Measurements from ENCODE around the gene EIF4E2. TPM values are rescaled to one million over a fixed set of nuclear protein-coding genes. Genes with fewer than 3 reads are reported as not detected.

EIF4E2 gene
- total RNA-seq, 1 experiment from 2014 or later, result 97.8 TPM

DNA sequence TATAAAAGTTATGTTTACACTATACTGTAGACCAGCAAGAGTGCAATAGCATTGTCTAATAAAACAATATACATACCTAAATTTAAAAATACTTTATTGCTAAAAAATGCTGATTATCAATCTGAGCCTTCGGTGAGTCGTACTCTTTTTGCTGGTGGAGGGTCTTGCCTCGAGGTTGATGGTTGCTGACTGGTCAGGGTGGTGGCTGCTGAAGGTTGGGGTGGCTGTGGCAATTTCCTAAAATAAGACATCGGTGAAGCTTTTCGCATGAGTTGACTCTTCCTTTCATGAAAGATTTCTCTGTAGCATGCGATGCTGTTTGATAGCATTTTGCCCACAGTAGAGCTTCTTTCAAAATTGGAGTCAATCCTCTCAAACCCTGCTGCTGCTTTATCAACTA is 2.5 kb upstream of the EIF4E2 start (continued):
- TF ChIP-seq ZBTB43 (CRISPR knock-in tag; IDR thresholded peaks at IDR 0.05), result no peak
- no peak for TF ChIP-seq ZSCAN18 (CRISPR knock-in tag; IDR thresholded peaks at IDR 0.05)
- no peak for TF ChIP-seq JUN (CRISPR knock-in tag; IDR thresholded peaks at IDR 0.05)

GRCh38 chr2:232549655-232550353 is 685 bp upstream of the EIF4E2 start:
- ATAC-seq, result no peak
- ChIA-PET CTCF (interaction anchor here (0.8 to 1.5 kb wide), 3 partner anchors 12 to 26 kb away, joined by 3 to 10 read pairs (median 4); no protein-coding TSS in a partner anchor), POLR2A (interaction anchor here (1.2 to 1.4 kb wide), 3 partner anchors 10 to 27 kb away, joined by 3 to 6 read pairs (median 3); partner anchors contain the start of gene CHRNG)

DNA sequence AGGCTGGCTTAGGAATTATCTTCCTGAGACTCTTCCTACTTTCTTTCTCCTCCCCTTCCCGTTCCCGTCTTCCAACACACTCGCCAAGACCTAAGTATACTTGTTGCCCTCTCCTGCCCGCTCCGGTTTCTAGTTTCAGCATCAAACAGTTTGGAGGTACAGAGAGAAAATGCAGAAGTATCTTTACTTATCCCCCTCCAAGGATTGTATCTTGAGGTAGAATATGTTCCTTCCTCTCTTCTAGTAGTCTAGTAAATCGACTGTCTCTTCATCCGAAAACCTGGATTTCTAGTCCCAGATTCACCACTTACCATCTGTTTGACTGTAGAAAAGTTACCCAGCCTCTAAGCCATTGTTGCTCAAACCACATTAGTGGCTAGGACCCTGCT is 755 bp downstream of the EIF4E2 start:
- H3K36me3 Mint-ChIP-seq, result peaks cover 38% of the 10 kb centered on the region
- no peak for DNase-seq (ENCODE audit: low spot score)
- ChIA-PET POLR2A (interaction anchor here (1.2 to 1.4 kb wide), 3 partner anchors 11 to 29 kb away, joined by 3 to 6 read pairs (median 3); partner anchors contain the start of gene CHRNG), CTCF (interaction anchor here (0.6 to 1.5 kb wide), 4 partner anchors 13 to 688 kb away, joined by 3 to 10 read pairs (median 4); no protein-coding TSS in a partner anchor)
- no peak for ATAC-seq
- H3K27me3 Mint-ChIP-seq (ENCODE audit: low read depth), result peaks cover 3% of the 10 kb centered on the region
- H3K9me3 Mint-ChIP-seq, result peaks cover 10% of the 10 kb centered on the region
- peaks cover 13% of the 10 kb centered on the region for H3K4me1 Mint-ChIP-seq
- H3K27ac Mint-ChIP-seq, result peak overlapping the region; percentile 95
- H3K4me3 Mint-ChIP-seq, result peak overlapping the region; percentile 95
- TF ChIP-seq ELF4 (CRISPR knock-in tag; IDR thresholded peaks at IDR 0.05; ENCODE audit: low read depth) (no peak), SMAD4 (CRISPR knock-in tag; IDR thresholded peaks at IDR 0.05) (no peak), ZBTB21 (CRISPR knock-in tag; IDR thresholded peaks at IDR 0.05; ENCODE audit: borderline replicate concordance) (no peak), NFATC4 (CRISPR knock-in tag; IDR thresholded peaks at IDR 0.05) (no peak), ERG (CRISPR knock-in tag; IDR thresholded peaks at IDR 0.05) (no peak), AFF4 (CRISPR knock-in tag; IDR thresholded peaks at IDR 0.05; ENCODE audit: borderline replicate concordance) (no peak), PREB (CRISPR knock-in tag; IDR thresholded peaks at IDR 0.05; ENCODE audit: borderline replicate concordance) (no peak), ATF1 (CRISPR knock-in tag; IDR thresholded peaks at IDR 0.05) (no peak), IRF1 (CRISPR knock-in tag; IDR thresholded peaks at IDR 0.05) (no peak), ZBTB43 (CRISPR knock-in tag; IDR thresholded peaks at IDR 0.05) (no peak), ZNF121 (CRISPR knock-in tag; IDR thresholded peaks at IDR 0.05) (no peak), ZNF512 (CRISPR knock-in tag; IDR thresholded peaks at IDR 0.05; ENCODE audit: borderline replicate concordance) (no peak)

More at GRCh38 chr2:232549655-232550353, 685 bp upstream of the EIF4E2 start:
- TF ChIP-seq, protein P1, sequence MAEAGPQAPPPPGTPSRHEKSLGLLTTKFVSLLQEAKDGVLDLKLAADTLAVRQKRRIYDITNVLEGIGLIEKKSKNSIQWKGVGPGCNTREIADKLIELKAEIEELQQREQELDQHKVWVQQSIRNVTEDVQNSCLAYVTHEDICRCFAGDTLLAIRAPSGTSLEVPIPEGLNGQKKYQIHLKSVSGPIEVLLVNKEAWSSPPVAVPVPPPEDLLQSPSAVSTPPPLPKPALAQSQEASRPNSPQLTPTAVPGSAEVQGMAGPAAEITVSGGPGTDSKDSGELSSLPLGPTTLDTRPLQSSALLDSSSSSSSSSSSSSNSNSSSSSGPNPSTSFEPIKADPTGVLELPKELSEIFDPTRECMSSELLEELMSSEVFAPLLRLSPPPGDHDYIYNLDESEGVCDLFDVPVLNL (CRISPR knock-in tag; IDR thresholded peaks at IDR 0.05; ENCODE audit: borderline replicate concordance, low read depth), result 0 out of 2 replicates have a peak, but pooled peaks have one; percentile 1
- no peak for TF ChIP-seq RELA (CRISPR knock-in tag; IDR thresholded peaks at IDR 0.05; ENCODE audit: borderline replicate concordance)
- peaks cover 13% of the 10 kb centered on the region for H3K4me1 Mint-ChIP-seq
- peak overlapping the region; percentile 95 for H3K4me3 Mint-ChIP-seq
- peak overlapping the region; percentile 95 for H3K27ac Mint-ChIP-seq
- H3K9me3 Mint-ChIP-seq, result peaks cover 10% of the 10 kb centered on the region
- H3K27me3 Mint-ChIP-seq (ENCODE audit: low read depth), result peaks cover 3% of the 10 kb centered on the region
- peaks cover 36% of the 10 kb centered on the region for H3K36me3 Mint-ChIP-seq
- DNase-seq (ENCODE audit: low spot score), result no peak

Data from WTC11 (cell line).